PC-9 (cell line): ENCODE results near the gene DRICH1. TPM values are rescaled to one million over a fixed set of nuclear protein-coding genes. Genes with fewer than 3 reads are reported as not detected.

ENCODE experiments used
- BruUV-seq: library from RNA; stranded (reverse); fragments of 400-500 nt; replicated peaks from 2 replicates; lab custom pipeline; 2021; lab: Mats Ljungman, UMichigan
- CTCF ChIA-PET: fragments of 300-600 bp; sonication (Branson Sonifier 250); formaldehyde crosslinking; loops from one replicate; lab custom pipeline; 2022; ENCODE audit warnings: antibody characterized with exemption; lab: Charles Lee
- POLR2A ChIA-PET: fragments of 300-600 bp; sonication (Branson Sonifier 250); formaldehyde crosslinking; loops from one replicate; lab custom pipeline; 2022; ENCODE audit warnings: antibody characterized with exemption; ENCODE audit not compliant: unreplicated experiment; lab: Charles Lee
- DNase-seq, 2 experiments: peaks; one replicate each; pipeline versions ENCODE4 v3.0.0 to v3.0.0-alpha.2; 2015 to 2022; ENCODE audit warnings: mixed read lengths in 1 of 2
- H2AFZ ChIP-seq: fragments of 200-600 bp; sonication (generic); 2 replicates; pipeline ENCODE4 v1.8.1; 2017; ENCODE audit warnings: antibody characterized with exemption
- H3F3A ChIP-seq: fragments of 200-600 bp; sonication (generic); 2 replicates; pipeline ENCODE4 v1.8.1; 2017; ENCODE audit warnings: antibody characterized with exemption, mild to moderate bottlenecking, low read depth; ENCODE audit not compliant: insufficient read depth
- H3K27ac ChIP-seq: fragments of 200-600 bp; sonication (generic); 2 replicates; pipeline ENCODE4 v1.6.1; 2016; ENCODE audit warnings: mixed run types
- H3K27me3 ChIP-seq: fragments of 200-600 bp; sonication (generic); 2 replicates; pipeline ENCODE4 v1.6.1; 2016; ENCODE audit warnings: low read depth, mixed run types; ENCODE audit not compliant: insufficient read depth
- H3K36me3 ChIP-seq: fragments of 200-600 bp; sonication (generic); 2 replicates; pipeline ENCODE4 v1.6.1; 2016; ENCODE audit warnings: low read depth, mixed run types
- H3K4me1 ChIP-seq: fragments of 200-600 bp; sonication (generic); replicated peaks from 2 replicates; pipeline ENCODE4 v1.6.1; 2016; ENCODE audit warnings: mixed run types; ENCODE audit not compliant: insufficient read depth
- H3K4me2 ChIP-seq: fragments of 200-600 bp; sonication (generic); 2 replicates; pipeline ENCODE4 v1.6.1; 2017; ENCODE audit warnings: mixed run types
- H3K4me3 ChIP-seq: fragments of 200-600 bp; sonication (generic); 2 replicates; pipeline ENCODE4 v1.6.1; 2016; ENCODE audit warnings: mixed run types
- H3K79me2 ChIP-seq: fragments of 200-600 bp; sonication (generic); 2 replicates; pipeline ENCODE4 v1.6.1; 2017; ENCODE audit warnings: low read depth, mixed run types
- H3K9me2 ChIP-seq: fragments of 200-600 bp; sonication (generic); 2 replicates; pipeline ENCODE4 v1.8.1; 2017; ENCODE audit warnings: mild to moderate bottlenecking; ENCODE audit not compliant: insufficient read depth
- H3K9me3 ChIP-seq: fragments of 200-600 bp; sonication (generic); 2 replicates; pipeline ENCODE4 v1.8.1; 2016; ENCODE audit warnings: low read depth; ENCODE audit not compliant: insufficient read depth
- H4K20me1 ChIP-seq: fragments of 200-600 bp; sonication (generic); 2 replicates; pipeline ENCODE4 v1.8.1; 2017; ENCODE audit not compliant: insufficient read depth
- CTCF ChIP-seq: fragments of 200-600 bp; sonication (generic); conservative IDR thresholded peaks from 2 replicates; pipeline ENCODE4 v1.6.1; 2017; ENCODE audit warnings: mixed run types, antibody characterized with exemption, mild to moderate bottlenecking, moderate library complexity
- EZH2 ChIP-seq: fragments of 200-600 bp; sonication (generic); IDR thresholded peaks from 2 replicates; pipeline ENCODE4 v1.8.0; 2017; ENCODE audit warnings: antibody characterized with exemption, low read depth
- intact Hi-C: fragments of 100-400 bp; cut with micrococcal nuclease; formaldehyde crosslinking; loops from one replicate; pipeline ENCODE4 v1.10.0; 2022; ENCODE audit not compliant: unreplicated experiment
- total RNA-seq: library from RNA; stranded (reverse); gene quantifications from 2 replicates; pipeline ENCODE4 v1.2.3, GENCODE V29; 2021

Gene DRICH1
- total RNA-seq, 1 experiment from 2014 or later: 0.57 TPM

DNA sequence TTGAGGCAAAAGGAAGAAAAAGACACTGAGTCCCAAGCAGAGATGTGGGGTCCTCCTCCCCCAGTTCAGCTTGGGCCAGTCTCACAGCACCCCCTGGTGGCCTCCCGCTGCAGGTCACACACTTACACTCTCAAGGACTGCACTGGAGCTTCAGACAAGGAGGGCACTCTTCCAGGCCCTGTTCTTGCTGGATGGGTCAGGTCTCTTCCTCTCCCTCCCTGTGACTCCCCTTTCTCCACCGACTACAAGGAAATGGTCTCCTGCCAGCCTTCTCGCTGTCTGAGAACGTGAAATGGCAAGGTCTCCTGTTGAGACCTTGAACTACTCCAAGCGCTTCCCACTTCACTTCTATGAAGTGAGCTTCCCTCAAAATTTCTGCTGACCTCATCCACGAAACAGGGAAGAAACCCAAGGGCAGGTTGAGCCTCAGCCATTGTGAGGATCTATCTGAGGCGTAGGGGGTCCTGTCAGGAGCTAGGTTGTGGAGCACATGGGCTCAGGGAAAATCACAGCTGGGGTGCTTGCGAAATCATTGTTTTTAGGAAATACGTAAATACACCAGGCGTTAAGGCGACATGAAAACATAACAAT is 40.8 kb downstream of the DRICH1 start:
- Histone ChIP-seq H3K4me3 (no peak overlapping the region), H3K4me1 (no peaks in the 10 kb centered on the region), H3K36me3 (no peaks in the 10 kb centered on the region), H3K9me2 (no peaks in the 10 kb centered on the region), H3F3A (no peaks in the 10 kb centered on the region), H2AFZ (no peak overlapping the region), H3K9me3 (no peaks in the 10 kb centered on the region), H4K20me1 (no peaks in the 10 kb centered on the region), H3K27me3 (peaks cover 11% of the 10 kb centered on the region; the same call in 1 of the 2 replicates), H3K79me2 (no peaks in the 10 kb centered on the region), H3K27ac (no peak overlapping the region), H3K4me2 (no peak overlapping the region)
- BruUV-seq: no TSS peak
- intact Hi-C loops: no loop called here
- CTCF ChIA-PET: no interaction called here
- POLR2A ChIA-PET: no interaction called here
- peak in 1 of 2 experiments; percentile 24 for DNase-seq
- no peak for TF ChIP-seq EZH2
- TF ChIP-seq CTCF: peak; percentile 90

- Histone ChIP-seq H3K4me3 (no peak overlapping the region), H3K4me2 (no peak overlapping the region), H3K4me1 (no peaks in the 10 kb centered on the region), H4K20me1 (no peaks in the 10 kb centered on the region), H3K27ac (no peak overlapping the region), H3K9me3 (no peaks in the 10 kb centered on the region), H3K36me3 (no peaks in the 10 kb centered on the region), H3F3A (no peaks in the 10 kb centered on the region), H3K79me2 (no peaks in the 10 kb centered on the region), H2AFZ (no peak overlapping the region), H3K27me3 (peaks cover 64% of the 10 kb centered on the region), H3K9me2 (no peaks in the 10 kb centered on the region)
- TF ChIP-seq EZH2: no peak
- ChIA-PET POLR2A (no interaction called here), CTCF (no interaction called here)
- DNase-seq: no peak
- no TSS peak for BruUV-seq
- intact Hi-C loops: no loop called here
Observed at GRCh38 chr22:23583836-23584235, 48.3 kb downstream of the DRICH1 start.

- Histone ChIP-seq H3K27me3 (peaks cover 71% of the 10 kb centered on the region), H4K20me1 (no peaks in the 10 kb centered on the region), H3K4me1 (no peaks in the 10 kb centered on the region), H2AFZ (no peak overlapping the region), H3K9me3 (no peaks in the 10 kb centered on the region), H3K36me3 (no peaks in the 10 kb centered on the region), H3K9me2 (no peaks in the 10 kb centered on the region), H3K4me3 (no peak overlapping the region), H3K27ac (no peak overlapping the region), H3K4me2 (no peak overlapping the region), H3F3A (no peaks in the 10 kb centered on the region), H3K79me2 (no peaks in the 10 kb centered on the region)
- ChIA-PET POLR2A (no interaction called here), CTCF (no interaction called here)
- DNase-seq: no peak
- TF ChIP-seq EZH2 (no peak), CTCF (no peak)
- no TSS peak for BruUV-seq
- intact Hi-C loops: no loop called here
Observed at GRCh38 chr22:23583153-23583552, 49.0 kb downstream of the DRICH1 start.

- ChIA-PET POLR2A (no interaction called here), CTCF (no interaction called here)
- Histone ChIP-seq H3K36me3 (no peaks in the 10 kb centered on the region), H4K20me1 (no peaks in the 10 kb centered on the region), H3K4me1 (no peaks in the 10 kb centered on the region), H3K27ac (no peak overlapping the region), H3K79me2 (no peaks in the 10 kb centered on the region), H3K4me3 (no peak overlapping the region), H2AFZ (no peak overlapping the region), H3K27me3 (peaks cover 83% of the 10 kb centered on the region), H3K4me2 (no peak overlapping the region), H3K9me3 (no peaks in the 10 kb centered on the region), H3K9me2 (no peaks in the 10 kb centered on the region), H3F3A (no peaks in the 10 kb centered on the region)
- TF ChIP-seq EZH2: no peak
- no peak for TF ChIP-seq CTCF
- DNase-seq: no peak
- BruUV-seq: no TSS peak
- intact Hi-C loops: no loop called here
Observed at GRCh38 chr22:23581260-23581650, 50.9 kb downstream of the DRICH1 start.
